Measurements from ENCODE around the gene IGDCC3.
"Not testable (repeated sequence)": the region's sequence is repeated elsewhere in the genome, so short reads cannot be mapped to it uniquely, and the experiment has no call there.

IGDCC3 gene

DNA sequence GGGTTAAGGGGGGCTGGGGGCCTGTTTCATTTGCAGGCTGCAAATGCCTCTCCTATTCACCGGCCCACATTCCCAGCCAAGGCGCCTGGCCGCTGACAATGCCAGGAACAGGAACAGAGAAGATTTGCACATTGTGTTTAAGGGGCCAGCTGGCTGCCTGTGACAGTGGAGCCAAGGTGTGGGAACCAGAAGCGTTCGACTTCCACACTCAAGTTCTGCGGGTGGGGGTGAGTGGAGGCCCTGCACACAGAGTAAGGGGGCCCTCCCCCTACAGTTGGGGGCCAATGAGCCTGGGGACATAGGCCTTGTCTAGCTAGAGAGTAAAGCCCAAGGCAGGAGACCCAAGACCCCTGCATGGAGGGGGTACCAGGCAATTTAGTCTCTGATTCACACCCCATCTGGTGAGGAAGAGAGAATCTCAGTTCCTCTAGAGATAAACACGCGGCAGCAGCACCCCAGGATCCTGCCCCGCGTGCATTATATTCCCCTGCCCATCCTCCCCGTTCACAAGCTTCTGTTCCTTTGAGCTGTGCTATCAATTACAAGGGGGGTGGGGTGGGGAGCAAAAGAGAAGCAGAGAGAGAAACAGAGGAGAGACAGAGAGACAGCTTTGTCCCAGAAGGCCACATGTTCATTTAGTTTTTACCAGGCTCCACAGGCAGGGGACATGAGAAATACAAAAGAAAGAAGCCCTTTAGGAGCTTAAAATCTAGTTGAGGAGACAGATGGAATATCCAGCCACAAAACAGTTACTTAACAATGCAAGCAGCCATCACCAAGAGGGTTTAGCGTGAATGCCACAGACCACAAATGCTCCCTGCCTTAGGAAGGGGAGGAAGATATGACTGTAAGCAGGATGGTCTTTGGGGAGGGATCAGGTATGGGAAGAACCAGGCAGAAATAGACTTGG lies 9.2 kb downstream of the IGDCC3 start:
- DNase-seq: no peak

DNA sequence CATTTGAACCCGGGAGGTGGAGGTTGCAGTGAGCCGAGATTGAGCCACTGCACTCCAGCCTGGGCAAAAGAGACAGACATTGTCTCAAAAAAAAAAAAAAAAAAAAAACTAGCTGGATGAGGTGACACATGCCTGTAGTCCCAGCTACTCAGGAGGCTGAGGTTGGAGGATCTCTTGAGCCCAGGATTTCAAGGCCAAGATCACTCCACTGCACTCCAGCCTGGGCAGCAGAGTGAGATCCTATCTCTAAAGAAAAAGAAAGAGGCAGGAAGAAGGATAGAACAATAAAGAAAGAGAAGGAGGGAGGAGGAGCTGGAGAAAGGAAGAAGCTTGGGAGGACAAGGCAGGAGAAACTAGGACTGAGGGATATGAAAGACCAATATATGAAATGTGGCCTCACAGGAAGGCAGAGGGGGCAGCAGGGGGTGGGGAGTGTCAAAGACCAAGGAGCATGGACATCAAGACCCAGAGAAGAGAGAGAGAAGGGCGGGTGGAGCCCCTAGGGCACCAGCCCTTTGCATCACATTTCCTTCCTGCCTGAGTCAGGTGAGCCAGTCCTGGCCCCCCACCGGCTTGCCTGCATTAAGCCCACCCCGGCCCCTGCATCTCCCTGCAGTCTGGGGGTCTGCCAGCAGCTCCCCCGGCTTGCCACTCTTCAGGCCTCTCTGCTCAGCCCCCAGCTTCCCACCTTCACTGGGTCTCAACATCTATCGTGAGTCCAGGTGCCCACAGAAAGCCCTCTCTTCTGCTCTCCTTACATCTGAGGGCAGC lies 11.5 kb downstream of the IGDCC3 start:
- DNase-seq: no peak

DNA sequence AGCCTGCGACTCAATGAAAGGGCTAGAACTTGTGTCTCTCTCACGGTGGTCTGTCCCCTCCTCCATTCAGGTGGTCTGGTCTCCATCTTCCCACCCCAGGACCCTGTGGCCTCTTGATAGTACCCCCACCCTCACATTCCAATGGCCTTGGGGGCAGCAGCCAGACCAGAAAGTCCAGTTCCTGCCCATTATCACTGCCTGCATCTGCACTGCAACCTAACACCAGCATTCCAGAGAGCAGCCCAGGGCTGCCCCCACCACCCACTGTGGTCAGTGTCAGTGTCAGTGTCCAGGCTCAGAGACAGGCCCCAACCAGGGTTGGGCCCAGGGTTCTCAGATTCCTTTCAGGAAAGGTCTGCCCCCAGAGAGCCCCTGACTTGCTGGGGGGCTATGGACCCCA lies 12.6 kb downstream of the IGDCC3 start:
- no peak for DNase-seq

DNA sequence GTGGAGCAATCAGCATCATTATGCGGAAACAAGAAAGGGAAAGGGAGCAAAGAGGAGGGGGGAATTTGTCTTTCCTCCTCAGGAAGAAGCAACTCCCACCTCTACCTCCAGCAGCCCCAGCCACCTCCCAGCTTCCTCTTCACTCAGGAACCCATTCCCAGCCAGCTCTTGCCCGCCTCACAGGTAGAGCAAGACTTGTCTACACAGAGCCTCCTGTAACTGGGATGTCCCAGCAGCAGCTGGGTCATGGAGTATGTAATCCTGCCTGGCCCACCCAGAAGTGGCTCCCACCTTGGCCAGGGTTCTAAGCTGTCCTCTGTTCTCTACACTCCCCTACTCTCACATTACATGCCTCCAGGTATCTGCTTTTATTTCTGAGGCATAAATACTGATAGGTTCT lies 14.0 kb downstream of the IGDCC3 start:
- no peak for DNase-seq

DNA sequence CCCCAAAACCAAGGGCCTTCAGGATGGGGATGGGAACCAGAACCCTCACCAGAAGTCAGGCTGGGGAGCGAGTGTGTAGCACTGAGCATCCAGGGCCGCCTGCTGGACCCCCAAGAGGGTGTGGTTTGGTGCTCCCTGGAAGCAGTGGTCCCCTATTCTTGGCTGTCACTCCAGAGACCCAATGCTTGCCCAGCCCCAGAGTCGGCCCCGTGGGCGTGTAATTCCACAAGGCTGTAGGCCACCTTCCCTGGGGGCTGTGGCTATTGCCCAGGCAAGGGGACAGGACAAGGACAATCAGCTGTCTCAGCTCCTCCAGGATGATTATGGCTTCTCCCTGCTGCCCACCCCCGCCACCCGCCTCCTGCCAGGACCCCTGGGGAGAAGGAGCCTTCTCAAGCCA lies 14.5 kb downstream of the IGDCC3 start:
- DNase-seq: no peak

DNA sequence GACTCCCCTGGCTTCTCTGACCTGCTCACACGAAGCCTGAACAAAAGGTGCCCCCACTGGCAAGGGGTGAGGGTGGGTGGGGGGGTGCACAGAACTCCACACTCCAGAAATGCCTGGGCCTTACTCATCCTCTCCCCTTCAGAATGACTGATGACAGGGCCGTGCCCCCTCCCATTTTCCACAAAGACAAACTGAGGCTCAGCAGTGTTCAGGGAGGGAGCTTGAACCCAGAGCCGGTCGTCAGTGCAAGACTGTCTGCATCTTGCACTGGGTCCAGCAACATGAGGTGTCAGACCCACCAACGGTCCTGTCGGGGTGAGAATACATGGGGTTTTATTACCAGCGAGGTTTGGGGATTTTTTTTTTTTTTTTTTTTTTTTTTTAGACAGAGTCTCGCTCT lies 15.3 kb downstream of the IGDCC3 start:
- DNase-seq: no peak

DNA sequence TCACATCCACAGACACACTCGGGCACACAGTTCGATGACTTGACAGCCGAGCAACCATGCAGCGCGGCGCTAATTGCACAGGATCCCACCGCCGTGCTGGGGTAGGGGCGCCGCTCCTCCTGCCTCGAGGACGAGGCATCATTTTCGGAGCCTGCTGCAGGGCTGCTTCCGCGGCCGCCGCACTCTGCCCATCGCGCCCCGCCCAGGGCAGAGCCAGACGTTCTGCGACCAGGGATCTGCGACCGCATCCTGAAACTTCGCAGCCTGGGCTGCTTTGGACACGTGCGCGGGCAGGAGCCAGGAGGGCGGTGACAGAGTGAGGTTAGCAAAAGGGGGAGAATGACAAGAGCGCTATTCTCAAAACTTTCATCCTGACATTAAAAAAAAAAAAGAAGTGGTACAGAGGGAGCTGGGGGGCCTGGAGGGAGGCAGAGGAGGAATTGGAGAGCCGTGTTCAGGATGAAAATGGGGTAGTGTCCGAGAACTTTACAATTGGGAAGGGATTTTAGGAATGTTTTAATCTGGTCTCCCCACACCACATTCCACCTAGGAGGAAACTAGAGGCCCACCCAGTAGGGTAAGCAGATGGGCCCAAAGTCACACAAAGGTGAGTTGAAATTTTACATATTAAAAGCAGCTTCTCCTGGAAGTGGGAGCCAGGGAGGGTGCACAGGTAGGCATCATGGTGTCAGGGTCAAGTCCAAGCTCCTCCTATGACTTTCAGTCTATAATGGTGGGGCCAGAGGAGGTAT lies 15.9 kb downstream of the IGDCC3 start:
- no peak for DNase-seq

DNA sequence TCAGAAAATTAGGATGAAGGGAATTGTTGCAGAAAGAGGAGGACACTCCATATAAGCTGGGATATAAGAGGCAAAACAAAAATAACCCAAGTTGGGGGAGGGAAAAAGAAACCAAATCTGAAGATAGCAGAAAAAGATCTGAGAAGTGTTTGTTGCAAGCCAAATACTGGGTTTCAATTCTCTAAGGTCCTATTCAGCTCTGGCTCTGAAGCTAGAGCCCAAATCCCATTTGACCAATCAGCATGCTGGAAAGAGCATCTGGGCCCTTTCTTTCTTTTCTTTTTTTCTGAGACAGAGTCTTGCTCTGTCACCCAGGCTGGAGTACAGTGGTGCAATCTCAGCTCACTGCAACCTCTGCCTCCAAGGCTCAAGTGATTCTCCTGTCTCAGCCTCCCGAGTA lies 17.3 kb downstream of the IGDCC3 start:
- no peak for DNase-seq

DNA sequence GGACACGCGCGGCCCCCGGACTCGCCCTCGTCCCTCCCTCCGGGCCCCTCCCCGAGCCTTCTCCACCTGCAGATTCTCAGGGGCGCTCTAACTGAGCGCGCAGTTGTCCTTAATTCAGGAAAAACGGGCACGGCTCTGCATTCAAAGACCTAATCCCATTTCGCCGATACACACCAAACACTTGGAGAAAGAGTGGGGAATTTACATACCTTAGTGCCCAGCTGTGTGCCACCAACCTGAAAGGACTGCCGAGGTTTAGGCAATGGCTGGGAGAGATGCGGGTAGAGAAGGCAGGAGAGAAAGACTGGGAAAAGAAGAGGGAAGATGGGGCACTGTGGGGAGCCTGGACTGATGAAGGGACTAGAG lies 21.8 kb downstream of the IGDCC3 start:
- DNase-seq: no peak

DNA sequence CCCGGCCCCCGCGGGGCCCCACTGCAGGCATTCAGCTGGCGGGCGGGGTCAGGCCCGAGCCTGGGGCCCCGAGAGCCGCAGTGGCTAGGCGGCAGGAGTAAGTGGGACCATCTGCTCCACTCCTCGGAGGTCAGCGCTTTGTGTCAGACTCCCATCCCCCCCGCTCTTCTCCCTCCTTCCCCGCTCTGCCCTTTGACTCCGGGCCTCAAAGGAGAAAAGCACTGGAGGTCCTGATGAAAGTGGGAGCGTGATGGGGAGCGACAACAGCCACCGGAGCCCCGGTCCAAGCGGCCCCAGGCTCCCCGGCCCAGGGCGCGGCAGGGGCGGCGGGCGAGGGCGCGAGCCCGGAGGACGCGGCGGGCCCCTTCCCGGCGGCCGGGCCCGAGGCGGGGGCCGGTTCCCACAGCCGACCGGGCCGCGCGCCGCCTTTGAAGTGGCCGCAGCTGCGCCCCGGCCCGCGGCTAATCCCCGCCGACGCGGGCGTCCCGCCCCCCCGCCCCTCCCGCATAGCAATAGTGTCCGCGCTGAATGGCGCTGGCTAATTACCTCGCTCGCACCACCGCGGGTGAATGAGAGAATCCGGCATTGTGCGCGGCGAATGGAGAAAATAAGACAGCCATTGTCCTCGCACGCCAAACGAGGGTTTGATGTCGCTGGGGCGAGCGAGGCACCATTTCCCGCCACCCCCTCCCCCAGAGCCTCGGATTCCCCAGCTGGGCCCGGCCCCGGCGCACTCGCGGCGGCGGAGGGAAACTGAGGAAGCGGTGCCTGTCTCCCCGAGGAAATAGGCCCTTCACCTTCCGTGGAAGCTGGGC lies 22.4 kb downstream of the IGDCC3 start:
- no peak for DNase-seq

DNA sequence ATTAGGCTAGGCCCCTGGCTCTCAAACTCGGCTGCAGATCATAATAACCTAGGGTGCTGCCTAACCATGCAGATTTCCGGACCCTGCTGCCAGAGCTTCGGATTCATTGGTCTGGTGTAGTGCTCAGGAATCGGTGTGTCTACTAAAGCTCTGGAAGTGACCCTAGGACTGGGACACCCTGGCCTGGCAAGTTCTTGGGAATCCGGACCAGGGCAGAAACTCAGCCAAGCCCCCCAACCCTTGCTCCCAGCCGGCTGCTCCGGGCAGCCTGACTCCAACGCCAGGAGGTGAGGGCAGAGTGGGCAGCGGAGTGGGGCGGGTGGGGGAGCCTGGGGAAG lies 23.0 kb downstream of the IGDCC3 start:
- DNase-seq: no peak

DNA sequence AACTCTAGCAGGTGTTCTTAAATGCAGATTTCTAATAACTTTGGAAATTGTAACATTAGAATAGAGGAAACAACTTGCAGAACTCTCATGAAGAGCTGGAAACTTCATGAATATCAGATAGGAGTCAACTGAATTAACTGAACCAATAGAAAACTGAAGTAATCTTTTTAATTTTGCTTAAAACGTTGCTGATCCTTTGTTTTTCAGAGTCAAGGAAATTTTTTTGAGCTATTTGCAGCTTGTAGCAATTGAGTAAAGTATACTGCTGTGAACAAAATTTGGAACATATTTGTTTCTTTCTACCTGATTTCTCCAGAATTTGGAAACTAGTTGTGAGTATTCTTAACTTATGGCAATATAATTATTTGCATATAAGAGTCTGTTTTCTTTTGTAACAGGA lies 25.8 kb downstream of the IGDCC3 start:
- not testable (repeated sequence) for DNase-seq

DNA sequence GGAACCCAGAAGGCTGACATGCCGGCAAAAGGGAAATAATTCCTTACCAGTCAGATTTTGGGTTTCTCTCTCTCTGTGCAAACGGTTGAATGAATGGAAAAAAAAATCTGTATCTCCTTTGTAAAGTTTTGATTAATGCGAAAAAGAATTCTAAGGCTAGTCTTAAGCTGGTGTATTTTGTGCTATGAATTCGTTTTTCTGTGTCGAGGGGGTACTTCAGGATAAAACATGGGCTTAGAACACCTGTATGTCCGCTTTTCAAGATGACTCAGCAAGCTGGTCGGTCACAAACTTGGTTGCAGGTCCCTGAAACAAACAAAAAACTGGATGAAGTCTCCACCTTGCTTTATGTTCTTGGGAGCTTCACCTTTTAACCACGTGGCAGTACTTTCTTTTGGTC lies 28.5 kb downstream of the IGDCC3 start:
- DNase-seq: no peak

DNA sequence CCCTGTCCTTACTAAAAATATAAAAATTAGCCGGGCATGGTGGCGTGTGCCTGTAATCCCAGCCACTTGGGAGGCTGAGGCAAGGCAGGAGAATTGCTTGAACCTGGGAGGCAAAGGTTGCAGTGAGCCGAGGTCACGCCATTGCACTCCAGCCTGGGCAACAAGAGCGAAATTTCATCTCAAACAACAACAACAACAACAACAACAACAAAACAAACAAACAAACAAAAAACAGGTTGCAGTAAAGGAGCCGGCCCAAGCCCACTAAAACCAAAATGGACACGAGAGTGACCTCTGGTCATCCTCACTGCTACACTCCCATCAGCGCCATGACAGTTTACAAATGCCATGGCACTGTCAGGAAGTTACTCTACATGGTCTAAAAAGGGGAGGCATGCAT lies 30.0 kb downstream of the IGDCC3 start:
- not testable (repeated sequence) for DNase-seq

DNA sequence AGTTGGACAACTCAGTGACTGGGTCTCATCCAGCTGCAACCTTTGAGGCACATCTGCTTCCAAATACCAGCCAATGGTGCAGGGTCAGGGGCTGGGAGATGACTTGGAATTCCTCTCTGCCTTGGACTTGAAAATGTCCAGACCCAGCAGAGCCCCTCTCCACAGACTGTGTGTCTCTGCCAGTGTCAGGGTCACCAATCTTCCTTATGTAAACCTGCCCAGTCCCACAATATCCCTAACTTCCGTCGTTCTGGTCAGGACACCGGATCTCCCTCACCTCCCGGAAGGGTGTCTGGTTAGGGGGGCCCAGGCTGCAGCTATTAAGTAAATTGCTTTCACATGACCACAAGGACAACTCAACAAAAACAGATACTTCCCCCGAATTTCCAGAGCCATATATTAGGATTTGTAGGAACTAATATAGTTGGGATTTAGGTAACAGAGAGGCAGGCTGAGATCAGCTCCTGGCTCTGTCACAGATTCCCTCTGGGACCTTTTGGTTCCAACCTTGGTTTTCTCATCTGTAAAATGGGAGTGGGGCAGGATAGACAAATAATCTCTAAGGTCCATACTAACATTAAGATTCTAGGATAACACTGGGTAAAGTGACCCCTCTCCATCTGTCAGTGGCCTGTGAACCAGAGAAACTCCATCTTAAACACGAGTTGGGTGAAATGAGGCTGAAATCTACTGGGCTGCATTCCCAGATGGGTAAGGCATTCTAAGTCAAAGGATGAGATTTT lies 30.8 kb downstream of the IGDCC3 start:
- DNase-seq: no peak

DNA sequence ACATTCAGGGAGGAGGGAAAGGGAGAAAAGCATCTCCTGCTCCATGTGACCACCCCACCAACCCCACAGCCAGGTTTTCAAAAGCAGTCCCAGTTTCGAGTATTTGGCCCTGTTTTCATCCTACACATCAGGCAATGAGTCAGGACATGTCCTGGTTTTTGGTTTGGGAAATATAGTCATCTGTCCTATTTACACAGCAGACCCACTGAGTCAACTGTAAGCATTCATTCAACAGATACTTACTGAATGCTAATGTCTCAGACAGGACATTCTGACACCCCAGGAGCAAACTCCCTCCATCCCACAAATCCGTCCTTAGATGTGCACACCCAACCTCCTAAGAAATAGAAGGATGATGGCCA lies 32.9 kb downstream of the IGDCC3 start:
- no peak for DNase-seq

DNA sequence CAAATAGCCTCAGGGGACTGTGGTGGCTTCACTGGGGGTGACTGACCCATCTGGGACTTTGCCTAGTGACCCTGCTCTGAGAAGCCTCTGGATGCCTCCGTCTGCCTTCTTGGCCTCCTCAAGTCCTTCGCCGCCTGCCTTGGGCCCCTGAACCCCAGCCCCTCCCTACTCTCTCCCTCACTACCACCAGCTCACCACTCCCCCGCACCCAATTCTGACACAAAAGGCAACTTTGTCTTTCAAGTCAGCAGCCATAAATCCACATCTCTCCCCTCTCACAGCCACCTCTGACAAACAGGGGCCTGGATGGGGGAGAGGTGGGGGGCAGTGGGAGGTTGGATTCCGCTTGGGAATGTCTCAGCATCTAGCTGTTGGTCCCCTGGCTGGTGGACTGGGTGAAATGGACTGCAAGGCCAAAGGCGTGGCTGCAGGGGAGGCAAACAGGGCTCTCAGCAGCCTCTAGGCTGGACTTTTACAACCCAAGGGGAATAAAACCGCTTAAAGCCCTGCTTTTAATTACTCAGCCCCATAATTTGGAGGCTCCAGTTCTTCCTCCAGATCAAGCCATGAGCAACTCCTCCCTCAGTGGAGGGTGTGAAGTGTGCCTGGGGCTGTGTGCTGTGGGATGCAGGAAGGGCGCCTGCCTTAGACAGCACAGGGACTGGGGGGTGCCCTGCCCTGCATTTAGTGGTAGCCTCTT lies 33.4 kb downstream of the IGDCC3 start:
- no peak for DNase-seq

DNA sequence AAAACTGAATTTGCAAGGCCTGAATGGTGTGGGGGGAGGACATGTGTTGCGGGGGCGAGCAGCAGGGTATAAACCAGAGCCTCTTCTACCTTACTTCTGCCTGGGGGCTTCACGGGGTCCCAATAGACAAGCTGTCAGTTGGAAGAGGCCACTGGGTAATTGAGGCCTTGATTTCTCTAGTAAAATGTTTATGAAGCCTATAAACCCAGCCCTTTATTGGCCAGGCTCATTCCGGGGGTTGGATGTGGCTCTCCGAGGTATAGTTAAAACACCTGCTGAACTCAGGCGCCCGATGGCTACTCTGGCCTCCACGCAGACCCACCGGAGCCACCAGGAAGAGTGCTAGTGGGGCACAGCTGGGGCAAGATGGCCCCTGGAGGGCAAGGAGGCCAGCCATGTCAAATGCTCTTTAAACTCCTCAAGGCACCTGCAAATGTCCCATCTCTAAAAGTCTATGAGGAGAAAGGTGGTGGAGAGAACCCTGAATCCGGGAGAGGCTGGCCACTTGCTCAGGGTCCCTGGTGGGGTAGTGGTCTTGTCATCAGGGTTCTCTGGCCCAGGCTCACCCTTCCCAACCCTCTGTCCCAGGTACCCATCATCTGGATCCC lies 34.3 kb downstream of the IGDCC3 start:
- no peak for DNase-seq

DNA sequence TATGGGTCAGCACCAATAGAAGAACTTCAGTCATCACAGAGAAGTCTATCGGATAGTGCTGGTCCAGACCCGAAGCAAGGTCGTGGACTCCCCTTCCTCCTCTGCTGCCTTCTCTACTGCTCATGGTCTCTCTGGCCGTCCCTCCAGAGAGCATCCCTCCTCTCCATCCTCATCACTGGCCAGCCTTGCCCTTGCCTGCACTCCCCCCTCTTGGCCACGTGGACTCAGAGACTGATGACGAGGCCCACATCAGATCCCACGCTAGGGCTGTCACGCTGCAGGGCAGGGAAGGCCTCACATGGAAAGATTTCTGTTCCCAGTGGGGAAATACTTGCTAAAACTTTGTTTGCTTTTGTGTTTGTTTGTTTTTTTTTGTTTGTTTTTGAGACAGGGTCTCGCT lies 35.3 kb downstream of the IGDCC3 start:
- DNase-seq: no peak

DNA sequence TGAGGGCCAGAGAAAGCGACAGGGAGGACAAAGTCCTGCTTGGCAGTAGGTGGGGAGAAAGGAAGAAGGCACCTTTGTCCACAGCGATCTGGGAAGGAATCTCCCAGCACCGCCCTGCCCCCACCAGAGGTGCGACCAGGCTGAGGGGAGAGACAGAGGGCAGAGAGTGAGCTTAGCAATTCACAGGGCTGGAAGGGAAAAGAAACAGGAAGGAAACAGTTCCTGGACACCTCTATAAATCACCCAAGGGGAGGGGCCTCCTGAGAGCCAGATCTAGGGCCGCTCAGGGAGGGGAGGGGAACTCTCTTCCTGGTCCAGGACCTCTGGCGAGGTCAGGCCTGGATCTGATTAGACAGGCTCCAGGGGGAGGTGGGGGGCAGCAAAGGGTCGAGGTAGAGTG lies 37.9 kb downstream of the IGDCC3 start:
- DNase-seq: no peak

DNA sequence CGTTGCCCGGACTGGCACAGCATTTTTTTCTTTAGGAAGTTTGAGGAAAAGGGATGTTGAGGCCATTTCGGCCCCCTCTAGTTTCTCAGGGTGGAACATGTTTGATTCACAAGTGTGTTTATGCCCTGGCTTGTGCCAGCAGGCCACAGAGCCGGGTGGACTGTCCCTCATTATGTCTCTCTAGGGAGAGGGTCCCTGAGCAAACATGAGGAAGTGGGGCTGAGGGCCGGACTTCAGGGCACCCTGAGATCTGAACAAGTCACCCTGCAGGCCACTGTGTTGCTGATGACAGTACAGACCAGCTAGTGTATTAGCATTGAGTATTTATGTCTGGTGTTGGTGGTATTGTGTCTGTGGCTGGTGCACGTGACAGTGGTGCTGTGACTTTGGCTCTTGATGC lies 38.4 kb downstream of the IGDCC3 start:
- no peak for DNase-seq

Measured in activated CD8-positive, alpha-beta memory T cell treated with anti-CD3 and anti-CD28 coated beads, Interleukin-2, amount 50 U/mL, for 48 hours (primary cell).